ENCODE data around the gene NR4A2.
"Not testable (repeated sequence)": the region's sequence is repeated elsewhere in the genome, so short reads cannot be mapped to it uniquely, and the experiment has no call there.

Gene NR4A2

DNA sequence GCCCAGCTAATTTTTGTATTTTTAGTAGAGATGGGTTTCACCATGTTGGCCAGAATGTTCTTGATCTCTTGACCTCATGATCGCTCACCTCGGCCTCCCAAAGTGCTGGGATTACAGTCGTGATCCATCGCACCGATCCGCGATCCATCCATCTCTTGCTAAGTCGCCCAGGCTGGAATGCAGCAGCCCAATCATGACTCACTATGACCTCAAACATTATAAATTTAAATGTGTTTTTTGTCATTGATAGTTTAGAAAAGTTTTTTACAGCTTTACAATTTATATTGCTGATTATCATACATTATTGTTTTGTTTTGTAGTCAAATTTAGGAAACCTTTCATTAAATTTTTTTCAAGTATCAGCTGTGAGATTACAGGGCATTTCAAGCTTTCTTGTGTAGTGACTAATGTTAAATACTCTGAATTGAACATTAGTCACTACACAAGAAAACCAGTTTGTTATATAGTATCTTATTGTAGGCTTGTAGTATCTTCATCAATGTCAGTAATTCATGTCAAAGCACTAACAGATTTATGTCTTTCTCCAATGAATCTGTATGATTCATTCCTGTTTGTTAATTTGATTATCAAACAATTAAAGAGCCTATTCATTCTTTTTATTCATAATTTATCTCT lies 37.5 kb downstream of the NR4A2 start:
- in situ Hi-C loops (cut with HindIII; ENCODE audit: low sequenced_read_pairs) = no loop called here
- no peak for DNase-seq (ENCODE audit: low read depth)
- no peak overlapping the region for H3K4me3 ChIP-seq (ENCODE audit: low read depth, low read length)
- TF ChIP-seq, protein P1, sequence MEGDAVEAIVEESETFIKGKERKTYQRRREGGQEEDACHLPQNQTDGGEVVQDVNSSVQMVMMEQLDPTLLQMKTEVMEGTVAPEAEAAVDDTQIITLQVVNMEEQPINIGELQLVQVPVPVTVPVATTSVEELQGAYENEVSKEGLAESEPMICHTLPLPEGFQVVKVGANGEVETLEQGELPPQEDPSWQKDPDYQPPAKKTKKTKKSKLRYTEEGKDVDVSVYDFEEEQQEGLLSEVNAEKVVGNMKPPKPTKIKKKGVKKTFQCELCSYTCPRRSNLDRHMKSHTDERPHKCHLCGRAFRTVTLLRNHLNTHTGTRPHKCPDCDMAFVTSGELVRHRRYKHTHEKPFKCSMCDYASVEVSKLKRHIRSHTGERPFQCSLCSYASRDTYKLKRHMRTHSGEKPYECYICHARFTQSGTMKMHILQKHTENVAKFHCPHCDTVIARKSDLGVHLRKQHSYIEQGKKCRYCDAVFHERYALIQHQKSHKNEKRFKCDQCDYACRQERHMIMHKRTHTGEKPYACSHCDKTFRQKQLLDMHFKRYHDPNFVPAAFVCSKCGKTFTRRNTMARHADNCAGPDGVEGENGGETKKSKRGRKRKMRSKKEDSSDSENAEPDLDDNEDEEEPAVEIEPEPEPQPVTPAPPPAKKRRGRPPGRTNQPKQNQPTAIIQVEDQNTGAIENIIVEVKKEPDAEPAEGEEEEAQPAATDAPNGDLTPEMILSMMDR (IDR thresholded peaks at IDR 0.05; ENCODE audit: low read depth, low read length, missing control alignments) = no peak

DNA sequence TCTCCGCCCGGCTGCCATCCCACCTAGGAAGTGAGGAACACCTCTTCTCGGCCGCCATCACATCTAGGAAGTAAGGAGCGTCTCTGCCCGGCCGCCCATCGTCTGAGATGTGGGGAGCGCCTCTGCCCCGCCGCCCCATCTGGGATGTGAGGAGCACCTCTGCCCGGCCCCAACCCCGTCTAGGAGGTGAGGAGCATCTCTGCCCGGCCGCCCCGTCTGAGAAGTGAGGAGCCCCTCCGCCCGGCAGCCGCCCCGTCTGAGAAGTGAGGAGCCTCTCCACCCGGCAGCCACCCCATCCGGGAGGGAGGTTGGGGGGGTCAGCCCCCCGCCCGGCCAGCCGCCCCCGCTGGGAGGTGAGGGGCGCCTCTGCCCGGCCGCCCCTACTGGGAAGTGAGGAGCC lies 39.1 kb downstream of the NR4A2 start:
- in situ Hi-C loops (cut with HindIII; ENCODE audit: low sequenced_read_pairs); DNase-seq (ENCODE audit: low read depth); H3K4me3 ChIP-seq (ENCODE audit: low read depth, low read length): not testable (repeated sequence)

DNA sequence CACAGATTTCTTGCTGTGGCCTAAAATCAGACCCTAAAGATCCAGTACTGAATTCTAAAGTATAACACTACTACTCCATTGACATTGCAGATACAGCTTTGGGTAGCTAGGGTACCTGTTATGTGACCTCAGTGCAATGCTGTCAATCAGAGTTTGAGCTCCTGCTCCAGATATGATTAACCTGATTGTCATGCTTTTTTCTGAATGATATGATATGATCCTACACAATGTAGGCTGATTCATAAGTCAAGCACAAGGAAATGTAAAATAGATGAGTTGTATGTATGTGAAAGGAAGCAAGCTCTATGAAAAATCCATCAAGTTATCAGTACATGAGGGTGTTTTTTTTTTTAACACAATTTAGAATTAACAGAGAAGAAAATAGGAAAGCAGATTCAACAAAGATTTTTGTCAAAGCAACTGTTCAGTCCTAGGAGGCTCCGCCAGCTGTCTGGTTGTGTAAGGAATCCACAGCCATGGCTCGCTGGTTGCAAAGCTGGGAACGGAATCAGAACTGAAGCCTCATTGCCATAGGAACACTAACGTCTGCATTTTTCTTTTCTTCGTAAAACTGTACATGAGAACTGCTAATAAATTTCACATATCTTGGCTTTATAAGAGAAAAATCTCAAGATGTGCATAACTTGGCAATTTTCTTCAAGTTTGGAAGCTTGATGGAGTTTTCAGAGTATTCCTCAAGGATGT lies 52.9 kb downstream of the NR4A2 start:
- DNase-seq (ENCODE audit: low read depth) = no peak
- in situ Hi-C loops (cut with HindIII; ENCODE audit: low sequenced_read_pairs) = no loop called here
- TF ChIP-seq, protein P1 (IDR thresholded peaks at IDR 0.05; ENCODE audit: low read depth, low read length, missing control alignments) = no peak
- no peak overlapping the region for H3K4me3 ChIP-seq (ENCODE audit: low read depth, low read length)
